Neuronal stem cell (in vitro differentiated cells): ENCODE data around the gene TBCEL.
A peak's percentile ranks its signal among the peaks of the same experiment; 100 is the strongest.

Experiments
- DNase-seq: peaks from one replicate; pipeline ENCODE4 v3.0.0-alpha.2; 2013; ENCODE audit warnings: low spot score
- H2AFZ ChIP-seq: one replicate; pipeline ENCODE4 v1.6.1; 2013; ENCODE audit warnings: mild to moderate bottlenecking, low read length, inconsistent platforms
- H2AK5ac ChIP-seq: 2 replicates; pipeline ENCODE4 v1.6.1; 2013; ENCODE audit warnings: low read depth, mild to moderate bottlenecking, inconsistent platforms, low read length, moderate library complexity, mixed read lengths
- H2BK120ac ChIP-seq: 2 replicates; pipeline ENCODE4 v1.6.1; 2013; ENCODE audit warnings: low read depth, mild to moderate bottlenecking, inconsistent platforms, low read length, moderate library complexity, mixed read lengths
- H2BK12ac ChIP-seq: one replicate; pipeline ENCODE4 v1.6.1; 2013; ENCODE audit warnings: low read length, inconsistent platforms
- H2BK15ac ChIP-seq: 2 replicates; pipeline ENCODE4 v1.6.1; 2013; ENCODE audit warnings: mild to moderate bottlenecking, low read length, inconsistent platforms, mixed read lengths
- H2BK5ac ChIP-seq: one replicate; pipeline ENCODE4 v1.6.1; 2013; ENCODE audit warnings: inconsistent platforms, mild to moderate bottlenecking, low read length, moderate library complexity
- H3K14ac ChIP-seq: one replicate; pipeline ENCODE4 v1.6.1; 2013; ENCODE audit warnings: low read length, inconsistent platforms
- H3K18ac ChIP-seq: 2 replicates; pipeline ENCODE4 v1.6.1; 2013; ENCODE audit warnings: low read length, inconsistent platforms
- H3K23ac ChIP-seq: 2 replicates; pipeline ENCODE4 v1.6.1; 2013; ENCODE audit warnings: low read depth, mild to moderate bottlenecking, mixed read lengths, low read length, inconsistent platforms; ENCODE audit not compliant: poor library complexity
- H3K27ac ChIP-seq: replicated peaks from 3 replicates; pipeline ENCODE4 v1.5.1; 2013; ENCODE audit warnings: low read length, inconsistent platforms
- H3K27me3 ChIP-seq, 3 experiments: 2 replicates each; pipeline ENCODE4 v1.6.1; 2013; ENCODE audit warnings: low read length in 3 of 3, mild to moderate bottlenecking in 2 of 3, inconsistent platforms in 1 of 3, low read depth in 1 of 3, mixed read lengths in 1 of 3, moderate library complexity in 1 of 3; ENCODE audit not compliant: control insufficient read depth in 3 of 3, insufficient read depth in 3 of 3
- H3K36me3 ChIP-seq, 2 donors: replicated peaks in 1 of 2; 2 replicates each; pipeline ENCODE4 v1.6.1; 2013; ENCODE audit warnings: low read length in 2 of 2; ENCODE audit not compliant: control insufficient read depth in 2 of 2, insufficient read depth in 2 of 2
- H3K4ac ChIP-seq: 2 replicates; pipeline ENCODE4 v1.6.1; 2013; ENCODE audit warnings: inconsistent platforms, mild to moderate bottlenecking, low read length, moderate library complexity
- H3K4me1 ChIP-seq, 2 donors: 1 replicate in 1 of 2; 2 replicates in 1 of 2; pipeline ENCODE4 v1.6.1; 2013; ENCODE audit warnings: low read length in 2 of 2, low read depth in 1 of 2; ENCODE audit not compliant: control insufficient read depth in 2 of 2, insufficient read depth in 1 of 2
- H3K4me2 ChIP-seq: one replicate; pipeline ENCODE4 v1.6.1; 2013; ENCODE audit warnings: mild to moderate bottlenecking, low read length, inconsistent platforms; ENCODE audit not compliant: insufficient read depth, poor library complexity, severe bottlenecking
- H3K4me3 ChIP-seq, 2 donors: 2 replicates each; pipeline ENCODE4 v1.5.1; 2013; ENCODE audit warnings: low read length in 2 of 2, mild to moderate bottlenecking in 2 of 2, inconsistent platforms in 1 of 2, moderate library complexity in 1 of 2
- H3K79me1 ChIP-seq: one replicate; pipeline ENCODE4 v1.6.1; 2013; ENCODE audit warnings: low read depth, mild to moderate bottlenecking, inconsistent platforms, low read length, moderate library complexity
- H3K9ac ChIP-seq: one replicate; pipeline ENCODE4 v1.6.1; 2013; ENCODE audit warnings: mild to moderate bottlenecking, low read depth, low read length, inconsistent platforms; ENCODE audit not compliant: poor library complexity
- H3K9me3 ChIP-seq, 2 donors: replicated peaks in 1 of 2; 2 replicates each; pipeline versions ENCODE3 to v1.6.1; 2013; ENCODE audit warnings: low read length in 2 of 2, mild to moderate bottlenecking in 2 of 2, inconsistent platforms in 1 of 2, low read depth in 1 of 2, mixed read lengths in 1 of 2, moderate library complexity in 1 of 2; ENCODE audit not compliant: control insufficient read depth in 2 of 2, insufficient read depth in 1 of 2
- H4K8ac ChIP-seq: one replicate; pipeline ENCODE4 v1.6.1; 2013; ENCODE audit warnings: low read depth, mild to moderate bottlenecking, inconsistent platforms, low read length, moderate library complexity
- H4K91ac ChIP-seq: one replicate; pipeline ENCODE4 v1.6.1; 2013; ENCODE audit warnings: low read length, low read depth, mild to moderate bottlenecking, inconsistent platforms; ENCODE audit not compliant: poor library complexity
- WGBS, 2 donors: extraction: QIAGEN DNeasy Blood & Tissue Kit; methylation state at CpG; one replicate each; pipeline ENCODE4 v1.1.7; 2013; ENCODE audit warnings: missing lambda C conversion rate in 2 of 2, mixed read lengths in 1 of 2; ENCODE audit not compliant: insufficient read length in 2 of 2, insufficient replicate concordance in 1 of 2; ENCODE audit errors: extremely low coverage in 2 of 2; 5-methylcytosine and 5-hydroxymethylcytosine counted together

Gene TBCEL

GRCh38 chr11:121127809-121128208, 103.9 kb downstream of the TBCEL start:
- no peak overlapping the region for H4K91ac ChIP-seq
- no CpG with 5 or more reads among the region's 30 CpGs for WGBS, 2 donors
- no peak for DNase-seq
- no peaks in the 10 kb centered on the region for H3K27me3 ChIP-seq
- no peak overlapping the region for H2BK15ac ChIP-seq
- H3K4me2 ChIP-seq, result no peak overlapping the region
- no peaks in the 10 kb centered on the region for H3K79me1 ChIP-seq
- no peak overlapping the region for H3K14ac ChIP-seq
- no peak overlapping the region for H3K4me3 ChIP-seq
- no peaks in the 10 kb centered on the region for H3K4me1 ChIP-seq
- no peak overlapping the region for H4K8ac ChIP-seq
- H3K18ac ChIP-seq, result peak overlapping the region; percentile 74
- peak overlapping the region; percentile 63 for H2BK12ac ChIP-seq
- peak overlapping the region; percentile 63 for H3K23ac ChIP-seq
- no peak overlapping the region for H3K27ac ChIP-seq
- H3K9ac ChIP-seq, result no peak overlapping the region
- H2AK5ac ChIP-seq, result no peak overlapping the region
- peak overlapping the region; percentile 46 for H2BK5ac ChIP-seq
- no peak overlapping the region for H2BK120ac ChIP-seq
- no peak overlapping the region for H2AFZ ChIP-seq
- H3K4ac ChIP-seq, result no peak overlapping the region
- H3K36me3 ChIP-seq, result no peaks in the 10 kb centered on the region
- H3K9me3 ChIP-seq, result peaks cover 4 to 8% of the 10 kb centered on the region in 2 donors

GRCh38 chr11:121129362-121130340, 105.7 kb downstream of the TBCEL start:
- H2AFZ ChIP-seq, result no peak overlapping the region
- H3K14ac ChIP-seq, result no peak overlapping the region
- no peak overlapping the region for H3K9ac ChIP-seq
- H3K23ac ChIP-seq, result no peak overlapping the region
- H3K4me3 ChIP-seq, result no peak overlapping the region
- H3K36me3 ChIP-seq, result no peaks in the 10 kb centered on the region
- H3K27ac ChIP-seq, result no peak overlapping the region
- no peak overlapping the region for H4K8ac ChIP-seq
- H3K4ac ChIP-seq, result no peak overlapping the region
- no peak overlapping the region for H2BK12ac ChIP-seq
- WGBS, 2 donors, result no CpG with 5 or more reads among the region's 29 CpGs
- H3K4me2 ChIP-seq, result no peak overlapping the region
- H2BK5ac ChIP-seq, result no peak overlapping the region
- H3K79me1 ChIP-seq, result no peaks in the 10 kb centered on the region
- peaks cover 0 to 3% of the 10 kb centered on the region in 2 donors for H3K9me3 ChIP-seq
- H2AK5ac ChIP-seq, result no peak overlapping the region
- no peak overlapping the region for H2BK120ac ChIP-seq
- H3K27me3 ChIP-seq, result no peaks in the 10 kb centered on the region
- H2BK15ac ChIP-seq, result no peak overlapping the region
- no peak for DNase-seq
- no peak overlapping the region for H3K18ac ChIP-seq
- no peaks in the 10 kb centered on the region for H3K4me1 ChIP-seq
- H4K91ac ChIP-seq, result no peak overlapping the region

- Histone ChIP-seq H3K4me3 (no peak overlapping the region), H3K4ac (no peak overlapping the region), H3K36me3 (no peaks in the 10 kb centered on the region), H3K27me3 (no peaks in the 10 kb centered on the region), H4K8ac (no peak overlapping the region), H3K4me1 (no peaks in the 10 kb centered on the region), H4K91ac (no peak overlapping the region), H2BK120ac (no peak overlapping the region), H3K4me2 (no peak overlapping the region), H2BK5ac (no peak overlapping the region), H2AK5ac (no peak overlapping the region), H3K27ac (no peak overlapping the region), H2BK12ac (no peak overlapping the region), H3K9ac (no peak overlapping the region), H2BK15ac (no peak overlapping the region), H3K14ac (no peak overlapping the region), H2AFZ (no peak overlapping the region), H3K9me3 (peaks cover 0 to 3% of the 10 kb centered on the region in 2 donors), H3K18ac (no peak overlapping the region), H3K79me1 (no peaks in the 10 kb centered on the region), H3K23ac (no peak overlapping the region)
- WGBS, 2 donors, result no CpG with 5 or more reads among the region's 6 CpGs
- DNase-seq, result no peak
Measured at GRCh38 chr11:121131656-121132055, 107.8 kb downstream of the TBCEL start.

GRCh38 chr11:121132211-121132976, 108.5 kb downstream of the TBCEL start:
- no CpG with 5 or more reads among the region's 13 CpGs for WGBS, 2 donors
- Histone ChIP-seq H2BK15ac (no peak overlapping the region), H2BK120ac (no peak overlapping the region)

More at GRCh38 chr11:121132211-121132976, 108.5 kb downstream of the TBCEL start:
- Histone ChIP-seq H3K4me1 (no peaks in the 10 kb centered on the region), H3K4ac (no peak overlapping the region), H3K14ac (no peak overlapping the region), H3K27ac (no peak overlapping the region), H3K4me2 (no peak overlapping the region), H2AFZ (no peak overlapping the region), H3K18ac (no peak overlapping the region), H2AK5ac (no peak overlapping the region), H3K36me3 (peaks cover 0 to 3% of the 10 kb centered on the region in 2 donors), H3K9me3 (peaks cover 0 to 7% of the 10 kb centered on the region in 2 donors), H3K79me1 (no peaks in the 10 kb centered on the region), H3K4me3 (no peak overlapping the region), H3K23ac (no peak overlapping the region), H3K27me3 (no peaks in the 10 kb centered on the region), H4K91ac (no peak overlapping the region), H2BK5ac (no peak overlapping the region), H4K8ac (no peak overlapping the region), H2BK12ac (no peak overlapping the region), H3K9ac (no peak overlapping the region)
- no peak for DNase-seq
